ENCODE data around the gene IPO13. TPM values are rescaled to one million over a fixed set of nuclear protein-coding genes. Genes with fewer than 3 reads are reported as not detected.

Gene IPO13
- total and polyA plus RNA-seq, 2 donors (not counting 1 experiment from before 2014, with no cell fraction given), result 12.8 to 18.5 TPM

DNA sequence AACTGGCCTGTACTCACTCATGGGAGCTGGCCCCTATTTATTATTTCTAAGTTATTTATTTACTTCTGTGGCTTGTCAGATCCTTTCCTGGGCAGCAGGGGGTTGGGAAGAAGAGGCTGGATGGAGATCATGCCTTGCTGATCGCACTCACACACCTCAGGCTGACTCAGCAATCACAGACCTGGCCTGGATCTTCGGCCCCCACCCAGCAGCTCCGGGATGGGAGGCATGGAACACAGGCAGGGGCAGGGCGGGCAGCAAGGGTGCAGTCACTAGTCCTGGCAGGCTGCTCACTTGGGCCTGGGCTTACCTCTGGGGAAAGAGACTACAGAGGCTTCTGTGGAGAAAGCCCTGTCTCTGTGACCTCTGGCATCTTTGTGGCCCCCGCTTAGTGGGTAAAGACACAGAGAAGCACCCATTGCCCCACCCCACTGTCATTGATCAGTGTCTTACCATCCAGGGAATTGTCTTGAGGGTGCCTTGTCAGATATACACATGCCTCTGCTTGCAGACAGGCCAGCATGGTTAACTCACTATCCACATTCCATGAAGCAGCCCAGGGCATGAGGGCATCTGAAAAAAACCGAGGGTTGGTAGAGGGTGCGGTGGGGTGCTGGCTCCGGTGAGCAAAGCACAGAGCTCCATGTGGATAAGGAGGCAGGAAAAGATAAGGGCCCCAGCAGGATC lies 9.4 kb upstream of the IPO13 start:
- Histone ChIP-seq H4K20me1 (ENCODE audit: control insufficient read depth, extremely low read depth, insufficient read depth, low read length) (no peaks in the 10 kb centered on the region), H3K79me2 (ENCODE audit: control insufficient read depth, insufficient read depth, low read length) (no peaks in the 10 kb centered on the region), H3K4me1 (ENCODE audit: control insufficient read depth, extremely low read depth, insufficient read depth, low read length) (peaks cover 9% of the 10 kb centered on the region), H3K9me3 (ENCODE audit: control insufficient read depth, insufficient read depth, low read depth, low read length) (no peaks in the 10 kb centered on the region), H3K4me3 (replicated peaks in 1 of 4; ENCODE audit: control extremely low read depth in 1 of 4, insufficient read depth in 1 of 4, low read depth in 3 of 4, low read length in 4 of 4) (no peak overlapping the region), H2AFZ (ENCODE audit: low read length) (no peak overlapping the region), H3K9ac (ENCODE audit: insufficient read depth, low read length) (no peak overlapping the region), H3K27me3 (ENCODE audit: control insufficient read depth, insufficient read depth, low read length) (no peaks in the 10 kb centered on the region), H3K27ac (ENCODE audit: insufficient read depth, low read length) (no peak overlapping the region), H3K4me2 (ENCODE audit: extremely low read depth, insufficient read depth, low read length) (no peak overlapping the region), H3K36me3 (ENCODE audit: control insufficient read depth, insufficient read depth, low read length) (no peaks in the 10 kb centered on the region)
- no peak for DNase-seq (ENCODE audit: low read depth in 2 of 2)
- TF ChIP-seq, protein P1, sequence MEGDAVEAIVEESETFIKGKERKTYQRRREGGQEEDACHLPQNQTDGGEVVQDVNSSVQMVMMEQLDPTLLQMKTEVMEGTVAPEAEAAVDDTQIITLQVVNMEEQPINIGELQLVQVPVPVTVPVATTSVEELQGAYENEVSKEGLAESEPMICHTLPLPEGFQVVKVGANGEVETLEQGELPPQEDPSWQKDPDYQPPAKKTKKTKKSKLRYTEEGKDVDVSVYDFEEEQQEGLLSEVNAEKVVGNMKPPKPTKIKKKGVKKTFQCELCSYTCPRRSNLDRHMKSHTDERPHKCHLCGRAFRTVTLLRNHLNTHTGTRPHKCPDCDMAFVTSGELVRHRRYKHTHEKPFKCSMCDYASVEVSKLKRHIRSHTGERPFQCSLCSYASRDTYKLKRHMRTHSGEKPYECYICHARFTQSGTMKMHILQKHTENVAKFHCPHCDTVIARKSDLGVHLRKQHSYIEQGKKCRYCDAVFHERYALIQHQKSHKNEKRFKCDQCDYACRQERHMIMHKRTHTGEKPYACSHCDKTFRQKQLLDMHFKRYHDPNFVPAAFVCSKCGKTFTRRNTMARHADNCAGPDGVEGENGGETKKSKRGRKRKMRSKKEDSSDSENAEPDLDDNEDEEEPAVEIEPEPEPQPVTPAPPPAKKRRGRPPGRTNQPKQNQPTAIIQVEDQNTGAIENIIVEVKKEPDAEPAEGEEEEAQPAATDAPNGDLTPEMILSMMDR (conservative IDR thresholded peaks at IDR 0.05 in 1 of 2, IDR thresholded peaks at IDR 0.05 in 1 of 2; ENCODE audit: low read depth in 1 of 2, low read length in 2 of 2), result no peak
- no peak for TF ChIP-seq EZH2 (IDR thresholded peaks at IDR 0.05; ENCODE audit: low read length, missing control alignments)

DNA sequence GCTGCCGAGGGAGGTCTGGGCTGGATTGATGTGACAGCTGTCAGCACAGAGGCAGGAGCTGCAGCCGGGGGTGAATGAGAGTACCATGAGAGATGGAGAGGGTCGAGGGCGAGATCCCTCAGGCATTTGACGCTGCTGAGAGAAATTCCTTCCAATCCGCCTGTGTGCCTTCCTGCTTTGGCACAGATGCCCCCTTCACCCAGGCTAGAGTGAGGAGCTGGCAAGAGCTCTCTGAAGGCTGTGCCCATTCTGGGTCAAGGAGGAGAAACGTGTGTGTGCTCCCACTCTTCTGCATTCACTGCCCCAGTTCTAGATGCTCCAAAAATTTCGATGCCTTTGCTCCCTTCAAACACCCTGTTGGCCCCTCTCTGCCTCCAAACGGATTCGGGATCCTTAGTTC lies 8.4 kb upstream of the IPO13 start:
- Histone ChIP-seq H4K20me1 (ENCODE audit: control insufficient read depth, extremely low read depth, insufficient read depth, low read length) (no peaks in the 10 kb centered on the region), H3K27ac (ENCODE audit: insufficient read depth, low read length) (no peak overlapping the region), H3K27me3 (ENCODE audit: control insufficient read depth, insufficient read depth, low read length) (no peaks in the 10 kb centered on the region), H2AFZ (ENCODE audit: low read length) (no peak overlapping the region), H3K4me3 (replicated peaks in 1 of 4; ENCODE audit: control extremely low read depth in 1 of 4, insufficient read depth in 1 of 4, low read depth in 3 of 4, low read length in 4 of 4) (no peak overlapping the region), H3K4me2 (ENCODE audit: extremely low read depth, insufficient read depth, low read length) (no peak overlapping the region), H3K79me2 (ENCODE audit: control insufficient read depth, insufficient read depth, low read length) (no peaks in the 10 kb centered on the region), H3K9ac (ENCODE audit: insufficient read depth, low read length) (no peak overlapping the region), H3K9me3 (ENCODE audit: control insufficient read depth, insufficient read depth, low read depth, low read length) (no peaks in the 10 kb centered on the region), H3K4me1 (ENCODE audit: control insufficient read depth, extremely low read depth, insufficient read depth, low read length) (no peaks in the 10 kb centered on the region), H3K36me3 (ENCODE audit: control insufficient read depth, insufficient read depth, low read length) (no peaks in the 10 kb centered on the region)
- DNase-seq (ENCODE audit: low read depth in 2 of 2), result no peak
- no peak for TF ChIP-seq EZH2 (IDR thresholded peaks at IDR 0.05; ENCODE audit: low read length, missing control alignments)
- TF ChIP-seq, protein P1 (conservative IDR thresholded peaks at IDR 0.05 in 1 of 2, IDR thresholded peaks at IDR 0.05 in 1 of 2; ENCODE audit: low read depth in 1 of 2, low read length in 2 of 2), result no peak

DNA sequence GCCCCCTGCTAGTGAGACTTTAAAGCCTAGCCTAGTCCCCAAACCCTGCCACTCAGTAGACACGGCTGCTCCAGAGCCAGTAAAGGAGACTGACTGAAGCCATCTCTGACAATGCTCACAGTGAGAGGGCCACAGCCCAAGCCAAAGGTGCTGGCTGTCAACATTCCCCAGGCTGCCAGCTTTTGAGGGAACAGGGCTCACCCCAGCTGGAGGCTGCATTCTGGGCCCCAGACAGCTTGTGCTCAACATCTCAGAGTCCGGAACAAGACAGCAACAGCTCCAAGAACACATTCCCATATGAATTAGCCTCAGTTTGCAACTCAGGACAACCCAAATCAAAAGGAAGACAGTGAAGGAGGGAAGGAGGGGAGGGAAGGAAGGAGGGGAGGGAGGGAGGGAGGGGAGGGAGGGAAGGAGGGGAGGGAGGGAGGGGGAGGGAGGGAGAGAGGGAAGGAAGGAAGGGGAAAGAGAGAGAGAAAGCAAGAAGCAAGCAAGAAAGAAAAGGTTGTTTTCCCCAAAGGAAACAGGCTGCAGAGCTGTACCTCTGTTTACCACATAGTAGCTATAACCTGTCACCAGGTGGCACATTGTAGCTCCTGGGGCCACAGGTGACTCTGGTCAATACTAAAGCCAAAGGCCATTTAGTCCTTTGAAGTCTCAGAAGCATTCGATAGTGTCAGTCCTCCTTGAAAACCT lies 7.7 kb upstream of the IPO13 start:
- H3K9ac ChIP-seq (ENCODE audit: insufficient read depth, low read length), result no peak overlapping the region
- no peaks in the 10 kb centered on the region for H3K36me3 ChIP-seq (ENCODE audit: control insufficient read depth, insufficient read depth, low read length)
- H2AFZ ChIP-seq (ENCODE audit: low read length), result no peak overlapping the region
- no peak overlapping the region for H3K4me2 ChIP-seq (ENCODE audit: extremely low read depth, insufficient read depth, low read length)
- no peak for TF ChIP-seq EZH2 (IDR thresholded peaks at IDR 0.05; ENCODE audit: low read length, missing control alignments)
- TF ChIP-seq, protein P1 (conservative IDR thresholded peaks at IDR 0.05 in 1 of 2, IDR thresholded peaks at IDR 0.05 in 1 of 2; ENCODE audit: low read depth in 1 of 2, low read length in 2 of 2), result no peak
- H3K27ac ChIP-seq (ENCODE audit: insufficient read depth, low read length), result no peak overlapping the region
- no peak overlapping the region for H3K4me3 ChIP-seq (replicated peaks in 1 of 4; ENCODE audit: control extremely low read depth in 1 of 4, insufficient read depth in 1 of 4, low read depth in 3 of 4, low read length in 4 of 4)
- H3K79me2 ChIP-seq (ENCODE audit: control insufficient read depth, insufficient read depth, low read length), result no peaks in the 10 kb centered on the region
- no peaks in the 10 kb centered on the region for H3K9me3 ChIP-seq (ENCODE audit: control insufficient read depth, insufficient read depth, low read depth, low read length)
- DNase-seq (ENCODE audit: low read depth in 2 of 2), result no peak
- no peaks in the 10 kb centered on the region for H3K4me1 ChIP-seq (ENCODE audit: control insufficient read depth, extremely low read depth, insufficient read depth, low read length)
- no peaks in the 10 kb centered on the region for H3K27me3 ChIP-seq (ENCODE audit: control insufficient read depth, insufficient read depth, low read length)
- no peaks in the 10 kb centered on the region for H4K20me1 ChIP-seq (ENCODE audit: control insufficient read depth, extremely low read depth, insufficient read depth, low read length)
